GM12878 (cell line): ENCODE data around the gene WTAP. TPM values are rescaled to one million over a fixed set of nuclear protein-coding genes. Genes with fewer than 3 reads are reported as not detected.

ENCODE experiments used
- ATAC-seq: fragments of 200-7000 bp; cut with Tn5 transposase; 3 replicates; pipeline ENCODE4 v1.9.1; 2020; ENCODE audit warnings: mild to moderate bottlenecking, moderate library complexity
- BruUV-seq: library from RNA; stranded (reverse); fragments of 400-500 nt; replicated peaks from 2 replicates; lab custom pipeline; 2021; lab: Mats Ljungman, UMichigan
- CTCF ChIA-PET: fragments of 300-600 bp; sonication (Branson Sonifier 250); formaldehyde crosslinking; extraction: SDS; loops from one replicate; lab custom pipeline; 2021; ENCODE audit warnings: inconsistent platforms; lab: Yijun Ruan, JAX
- POLR2A ChIA-PET: fragments of 350-600 bp; formaldehyde crosslinking; extraction: SDS; loops from one replicate; lab custom pipeline; 2021; ENCODE audit warnings: inconsistent platforms; lab: Charles Lee
- RAD21 ChIA-PET: fragments of 300-600 bp; sonication (Branson Sonifier 250); formaldehyde crosslinking; loops from one replicate; lab custom pipeline; 2023; ENCODE audit warnings: antibody characterized with exemption; ENCODE audit not compliant: unreplicated experiment; lab: Charles Lee
- SMC1A ChIA-PET: fragments of 300-600 bp; sonication (Branson Sonifier 250); formaldehyde crosslinking; loops from one replicate; lab custom pipeline; 2023; ENCODE audit not compliant: unreplicated experiment, uncharacterized antibody; lab: Charles Lee
- DNase-seq: peaks from one replicate; pipeline ENCODE4 v3.0.0-alpha.2; 2011; ENCODE audit warnings: low read depth, low spot score
- FAIRE-seq: peaks from 3 replicates; lab custom pipeline; 2011; peaks lifted over from hg19 to GRCh38; lab: Jason Lieb, UNC
- H2AFZ ChIP-seq: 2 replicates; pipeline ENCODE4 v1.6.0; 2011; ENCODE audit warnings: low read depth, low read length, control low read depth; ENCODE audit not compliant: control insufficient read depth
- H3K27ac ChIP-seq: 2 replicates; pipeline ENCODE4 v1.5.1; 2011; ENCODE audit warnings: control low read depth; ENCODE audit not compliant: control insufficient read depth, insufficient read depth
- H3K27me3 ChIP-seq, 2 experiments: replicated peaks in 1 of 2; 2 replicates each; pipeline versions ENCODE4 v1.6.0 to v1.6.1; 2011; ENCODE audit warnings: low read length in 1 of 2; ENCODE audit not compliant: control insufficient read depth in 2 of 2, insufficient read depth in 2 of 2
- H3K36me3 ChIP-seq, 2 experiments: 2 replicates each; pipeline ENCODE4 v1.5.1; 2011; ENCODE audit warnings: low read length in 1 of 2; ENCODE audit not compliant: control insufficient read depth in 2 of 2, insufficient read depth in 2 of 2
- H3K4me1 ChIP-seq: 2 replicates; pipeline ENCODE4 v1.6.1; 2011; ENCODE audit warnings: mild to moderate bottlenecking, low read length, moderate library complexity, mixed read lengths; ENCODE audit not compliant: control insufficient read depth, insufficient read depth
- H3K4me2 ChIP-seq: 2 replicates; pipeline ENCODE4 v1.6.0; 2011; ENCODE audit warnings: control low read depth; ENCODE audit not compliant: control insufficient read depth, insufficient read depth
- H3K4me3 ChIP-seq: fragments of 200-600 bp; sonication (generic); 2 replicates; pipeline ENCODE4 v1.5.1; 2016
- H3K79me2 ChIP-seq: 2 replicates; pipeline ENCODE4 v1.6.0; 2011; ENCODE audit warnings: low read length; ENCODE audit not compliant: control insufficient read depth, insufficient read depth
- H3K9ac ChIP-seq: 2 replicates; pipeline ENCODE4 v1.8.0; 2011; ENCODE audit warnings: low read length, control low read depth, mixed read lengths; ENCODE audit not compliant: control insufficient read depth, insufficient read depth
- H3K9me3 ChIP-seq: replicated peaks from 3 replicates; pipeline ENCODE4 v1.5.1; 2011; ENCODE audit warnings: mild to moderate bottlenecking, low read length; ENCODE audit not compliant: control insufficient read depth, insufficient read depth
- H4K20me1 ChIP-seq: 2 replicates; pipeline ENCODE4 v1.6.0; 2011; ENCODE audit not compliant: control insufficient read depth, insufficient read depth
- CUX1 ChIP-seq: IDR thresholded peaks from 2 replicates; pipeline ENCODE4 v1.6.1; 2012; ENCODE audit warnings: improper control_type of control experiment, low read depth, low read length; ENCODE audit not compliant: insufficient replicate concordance
- EED ChIP-seq: sonication (generic); IDR thresholded peaks from 2 replicates; pipeline ENCODE4 v1.6.1; 2016; ENCODE audit warnings: antibody characterized with exemption, low read depth
- MEF2A ChIP-seq: IDR thresholded peaks from 2 replicates; pipeline ENCODE4 v1.6.1; 2011; ENCODE audit warnings: low read depth, mild to moderate bottlenecking, low read length, moderate library complexity; ENCODE audit not compliant: insufficient read depth
- RELA ChIP-seq: fragments of 450-650 bp; IDR thresholded peaks from 2 replicates; pipeline ENCODE4 v1.8.0; 2014; ENCODE audit warnings: borderline replicate concordance; ENCODE audit not compliant: partially characterized antibody
- WGBS: methylation state at CpG from one replicate; pipeline ENCODE4 v1.1.6; 2016; ENCODE audit warnings: low lambda C conversion rate; ENCODE audit not compliant: insufficient replicate concordance, insufficient coverage; ENCODE audit errors: missing lambda C conversion rate; 5-methylcytosine and 5-hydroxymethylcytosine counted together
- in situ Hi-C: fragments of 300-500 bp; cut with MboI; formaldehyde crosslinking; loops from 9 replicates; pipeline ENCODE4 v1.14.3; 2018; ENCODE audit warnings: mixed read lengths
- intact Hi-C: fragments of 100-400 bp; cut with micrococcal nuclease; formaldehyde crosslinking; loops from one replicate; pipeline ENCODE4 v1.14.2; 2022; ENCODE audit not compliant: unreplicated experiment
- polyA plus RNA-seq, 11 experiments: library from polyadenylated mRNA; depleted of rRNA in 4 of 11; unstranded in 6 of 11; stranded (reverse) in 5 of 11; fragments of >200 nt; fragmentation: Nextera tagmentation in 4 of 11; fragmentation: Illumina TruSeq in 1 of 11; extraction: Ambion mirVana in 4 of 11; extraction: Trizol in 1 of 11; gene quantifications; 1 replicate in 1 of 11; 2 replicates in 10 of 11; pipeline versions ENCODE4 v1.2.1 to v1.2.3, GENCODE V29; 2011 to 2016; ENCODE audit warnings: inconsistent platforms in 2 of 11, missing spikeins in 2 of 11, low read depth in 1 of 11
- total RNA-seq, 4 experiments: library from RNA; depleted of rRNA in 3 of 4; stranded (reverse); fragments of >200 nt in 3 of 4; fragmentation: Illumina TruSeq in 1 of 4; extraction: Trizol in 1 of 4; gene quantifications; 2 replicates each; pipeline versions ENCODE4 v1.2.1 to v1.2.3, GENCODE V29; 2013 to 2021
- TF ChIP-seq, protein P1 (sequence below): IDR thresholded peaks from 2 replicates; pipeline ENCODE4 v1.6.1; 2011; ENCODE audit warnings: borderline replicate concordance, low read depth, mild to moderate bottlenecking, moderate library complexity, mixed read lengths, low read length; ENCODE audit not compliant: insufficient read depth; ENCODE audit errors: extremely low read length

The WTAP gene
- total and polyA plus RNA-seq, 10 of the 15 experiments (the other 5 are each of a cell fraction or from before 2014, with no cell fraction given), result 38.7 to 132 (median 83.1) TPM

DNA sequence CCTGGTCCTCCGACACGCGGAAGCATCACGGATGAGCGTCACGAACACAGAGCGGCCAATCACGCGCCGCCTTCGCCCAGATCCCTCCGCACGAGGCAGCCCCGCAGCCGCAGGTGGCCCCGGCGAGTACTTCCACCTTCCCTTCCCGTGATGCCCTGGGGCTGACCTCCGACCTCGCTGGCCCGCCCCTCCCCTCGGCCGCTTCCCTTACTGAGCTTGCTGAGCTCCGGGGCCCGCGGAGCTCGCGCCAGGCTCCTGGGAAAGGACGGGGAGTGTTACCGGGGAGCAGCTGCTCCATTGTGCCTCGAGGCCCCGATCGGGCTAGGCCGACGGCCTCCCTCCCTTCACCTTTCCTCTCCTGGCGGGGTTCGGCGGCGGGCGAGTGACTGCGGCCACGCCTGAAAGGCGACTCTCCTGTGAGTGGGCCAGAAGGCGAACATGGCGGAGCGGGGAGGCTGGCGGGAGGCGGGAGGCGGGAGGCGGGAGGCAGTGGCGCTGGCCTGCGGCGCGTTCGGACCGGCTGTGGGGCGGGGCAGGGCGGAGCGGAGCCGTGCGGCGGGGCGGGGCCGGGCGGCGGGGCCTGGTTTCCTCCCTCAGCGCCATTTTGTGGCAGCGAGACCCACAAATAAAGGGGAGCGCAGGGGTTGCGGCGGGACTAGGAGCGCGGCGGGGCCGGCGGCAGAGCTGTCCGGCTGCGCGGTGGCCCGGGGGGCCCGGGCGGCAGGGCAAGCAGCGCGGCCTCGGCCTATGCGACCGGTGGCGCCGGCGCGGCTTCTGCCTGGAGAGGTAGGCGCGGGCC is at the start of gene WTAP (continued):
- TF ChIP-seq EED, result no peak
- no peak for TF ChIP-seq CUX1

- in situ Hi-C loops (no loop called here), intact Hi-C loops (no loop called here)
- Histone ChIP-seq H3K4me1 (no peaks in the 10 kb centered on the region), H3K36me3 (peaks cover 0 to 8% of the 10 kb centered on the region in 2 experiments; a peak in 2 of 4 replicates), H3K9me3 (no peaks in the 10 kb centered on the region), H3K9ac (no peak overlapping the region), H3K4me2 (no peak overlapping the region), H3K27me3 (no peaks in the 10 kb centered on the region), H2AFZ (no peak overlapping the region), H3K4me3 (no peak overlapping the region), H3K79me2 (no peaks in the 10 kb centered on the region), H4K20me1 (no peaks in the 10 kb centered on the region), H3K27ac (no peak overlapping the region)
- BruUV-seq, result no TSS peak
- no peak for ATAC-seq
- ChIA-PET CTCF (interaction anchor here (2.9 kb wide), 1 partner anchor 13 kb away, joined by 9 read pairs; no protein-coding TSS in a partner anchor), POLR2A (no interaction called here), SMC1A (interaction anchor here (1.1 kb wide), 1 partner anchor 12 kb away, joined by 3 read pairs; no protein-coding TSS in a partner anchor), RAD21 (interaction anchor here (0.6 kb wide), 1 partner anchor 2000 kb away, joined by 3 read pairs; no protein-coding TSS in a partner anchor)
- TF ChIP-seq MEF2A, result no peak
- TF ChIP-seq, protein P1, sequence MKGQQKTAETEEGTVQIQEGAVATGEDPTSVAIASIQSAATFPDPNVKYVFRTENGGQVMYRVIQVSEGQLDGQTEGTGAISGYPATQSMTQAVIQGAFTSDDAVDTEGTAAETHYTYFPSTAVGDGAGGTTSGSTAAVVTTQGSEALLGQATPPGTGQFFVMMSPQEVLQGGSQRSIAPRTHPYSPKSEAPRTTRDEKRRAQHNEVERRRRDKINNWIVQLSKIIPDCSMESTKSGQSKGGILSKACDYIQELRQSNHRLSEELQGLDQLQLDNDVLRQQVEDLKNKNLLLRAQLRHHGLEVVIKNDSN, result no peak
- no peak for TF ChIP-seq RELA
- 99% methylated on average over 5 of the region's 5 CpGs for WGBS
- no peak for DNase-seq
- no peak for FAIRE-seq
Measured at GRCh38 chr6:159677506-159678165, 49.7 kb upstream of the WTAP start.
